H1 (cell line): ENCODE measurements around the gene SULT2B1. TPM values are rescaled to one million over a fixed set of nuclear protein-coding genes. Genes with fewer than 3 reads are reported as not detected.

ENCODE experiments used
- CTCF ChIA-PET: fragments of 300-600 bp; sonication (Branson Sonifier 250); formaldehyde crosslinking; loops from one replicate; lab custom pipeline; 2021; ENCODE audit not compliant: partially characterized antibody; lab: Charles Lee
- POLR2A ChIA-PET: fragments of 300-600 bp; sonication (Branson Sonifier 250); formaldehyde crosslinking; loops from one replicate; lab custom pipeline; 2021; ENCODE audit warnings: inconsistent platforms; ENCODE audit not compliant: partially characterized antibody; lab: Charles Lee
- DNase-seq, 2 experiments: peaks; one replicate each; pipeline versions ENCODE4 v3.0.0 to v3.0.0-alpha.2; 2010 to 2022; ENCODE audit warnings: low spot score in 2 of 2, low read depth in 1 of 2, mixed read lengths in 1 of 2
- FAIRE-seq: peaks from 2 replicates; lab custom pipeline; 2011; peaks lifted over from hg19 to GRCh38; lab: Jason Lieb, UNC
- H2AFZ ChIP-seq: 2 replicates; pipeline ENCODE4 v1.8.1; 2012; ENCODE audit warnings: low read length, inconsistent platforms
- H2AK5ac ChIP-seq: 2 replicates; pipeline ENCODE4 v1.6.1; 2013; ENCODE audit warnings: low read depth, low read length
- H2BK120ac ChIP-seq: replicated peaks from 2 replicates; pipeline ENCODE3; 2013; ENCODE audit warnings: low read depth, low read length, inconsistent platforms
- H2BK12ac ChIP-seq: 2 replicates; pipeline ENCODE4 v1.6.1; 2013; ENCODE audit warnings: low read depth, low read length
- H2BK15ac ChIP-seq: 2 replicates; pipeline ENCODE4 v1.6.1; 2013; ENCODE audit warnings: low read length
- H2BK20ac ChIP-seq: 2 replicates; pipeline ENCODE4 v1.6.1; 2013; ENCODE audit warnings: low read length
- H2BK5ac ChIP-seq: 2 replicates; pipeline ENCODE4 v1.6.1; 2013; ENCODE audit warnings: low read depth, low read length
- H3K14ac ChIP-seq: 2 replicates; pipeline ENCODE4 v1.6.1; 2013; ENCODE audit warnings: inconsistent platforms; ENCODE audit not compliant: insufficient read length
- H3K18ac ChIP-seq: 2 replicates; pipeline ENCODE4 v1.6.1; 2013; ENCODE audit warnings: low read length; ENCODE audit errors: extremely low read depth
- H3K23ac ChIP-seq: 2 replicates; pipeline ENCODE4 v1.6.1; 2013; ENCODE audit warnings: inconsistent platforms; ENCODE audit not compliant: insufficient read length
- H3K23me2 ChIP-seq: 2 replicates; pipeline ENCODE4 v1.6.1; 2013; ENCODE audit warnings: low read depth, low read length
- H3K27ac ChIP-seq: 2 replicates; pipeline ENCODE4 v1.6.1; 2011; ENCODE audit warnings: low read depth, low read length, inconsistent platforms
- H3K27me3 ChIP-seq, 4 experiments: replicated peaks in 1 of 4; 1 replicate in 1 of 4; 2 replicates in 3 of 4; pipeline versions ENCODE4 v1.6.1 to v1.8.1; 2011 to 2013; ENCODE audit warnings: low read length in 3 of 4, mild to moderate bottlenecking in 3 of 4, inconsistent platforms in 2 of 4, mixed read lengths in 2 of 4, moderate library complexity in 1 of 4; ENCODE audit not compliant: control insufficient read depth in 3 of 4, insufficient read depth in 3 of 4; ENCODE audit errors: extremely low read depth in 1 of 4
- H3K36me3 ChIP-seq, 4 experiments: 2 replicates each; pipeline versions ENCODE4 v1.6.1 to v1.8.1; 2011 to 2013; ENCODE audit warnings: mild to moderate bottlenecking in 4 of 4, low read length in 3 of 4, moderate library complexity in 2 of 4, control low read depth in 1 of 4, inconsistent platforms in 1 of 4; ENCODE audit not compliant: insufficient read depth in 4 of 4, control insufficient read depth in 2 of 4
- H3K4ac ChIP-seq: replicated peaks from 2 replicates; pipeline ENCODE3; 2013; ENCODE audit warnings: low read length, low read depth, mixed read lengths, inconsistent platforms; ENCODE audit not compliant: insufficient read length
- H3K4me1 ChIP-seq, 4 experiments: replicated peaks in 1 of 4; 1 replicate in 1 of 4; 2 replicates in 3 of 4; pipeline versions ENCODE4 v1.6.1 to v1.8.1; 2011 to 2013; ENCODE audit warnings: low read length in 3 of 4, inconsistent platforms in 2 of 4, mixed read lengths in 1 of 4; ENCODE audit not compliant: insufficient read depth in 4 of 4, control insufficient read depth in 3 of 4
- H3K4me2 ChIP-seq, 2 experiments: 2 replicates each; pipeline versions ENCODE4 v1.6.1 to v1.8.1; 2011 to 2013; ENCODE audit warnings: low read depth in 2 of 2, low read length in 2 of 2, control low read depth in 1 of 2, inconsistent platforms in 1 of 2, mild to moderate bottlenecking in 1 of 2; ENCODE audit not compliant: insufficient read depth in 1 of 2
- H3K4me3 ChIP-seq, 4 experiments: fragments of 200-600, 300-600 bp in 1 of 4; sonication (generic), shearing (Covaris generic), sonication (Bioruptor Twin) in 1 of 4; 2 replicates each; pipeline versions ENCODE4 v1.5.1 to v1.8.1; 2011 to 2016; ENCODE audit warnings: low read length in 4 of 4, low read depth in 3 of 4, control low read depth in 2 of 4, inconsistent platforms in 2 of 4, mild to moderate bottlenecking in 2 of 4, mixed read lengths in 1 of 4, moderate library complexity in 1 of 4; ENCODE audit not compliant: insufficient read depth in 2 of 4; ENCODE audit errors: extremely low read depth in 1 of 4
- H3K56ac ChIP-seq: replicated peaks from 2 replicates; pipeline ENCODE3; 2013; ENCODE audit warnings: low read depth, mild to moderate bottlenecking, mixed read lengths, low read length, inconsistent platforms; ENCODE audit not compliant: insufficient read length
- H3K79me1 ChIP-seq: 2 replicates; pipeline ENCODE4 v1.6.1; 2013; ENCODE audit warnings: low read depth, low read length, control low read depth
- H3K79me2 ChIP-seq, 2 experiments: 2 replicates each; pipeline versions ENCODE4 v1.6.1 to v1.8.1; 2012 to 2013; ENCODE audit warnings: low read length in 2 of 2, mild to moderate bottlenecking in 2 of 2, inconsistent platforms in 1 of 2; ENCODE audit not compliant: insufficient read depth in 2 of 2, control insufficient read depth in 1 of 2
- H3K9ac ChIP-seq, 4 experiments: replicated peaks in 1 of 4; 1 replicate in 1 of 4; 2 replicates in 3 of 4; pipeline versions ENCODE4 v1.6.1 to v1.8.1; 2011 to 2013; ENCODE audit warnings: low read depth in 3 of 4, low read length in 3 of 4, control low read depth in 2 of 4, mild to moderate bottlenecking in 2 of 4, moderate library complexity in 2 of 4, inconsistent platforms in 1 of 4; ENCODE audit errors: extremely low read depth in 1 of 4
- H3K9me3 ChIP-seq, 2 experiments: 2 replicates each; pipeline versions ENCODE4 v1.6.1 to v1.8.1; 2012 to 2013; ENCODE audit warnings: mild to moderate bottlenecking in 2 of 2, moderate library complexity in 2 of 2, control low read depth in 1 of 2, inconsistent platforms in 1 of 2, low read depth in 1 of 2, low read length in 1 of 2, mixed read lengths in 1 of 2; ENCODE audit not compliant: insufficient read depth in 2 of 2
- H4K20me1 ChIP-seq, 2 experiments: replicated peaks in 1 of 2; 2 replicates each; pipeline versions ENCODE3 to v1.8.1; 2011 to 2013; ENCODE audit warnings: inconsistent platforms in 2 of 2, low read length in 2 of 2, mild to moderate bottlenecking in 1 of 2; ENCODE audit not compliant: insufficient read depth in 2 of 2, control insufficient read depth in 1 of 2
- H4K5ac ChIP-seq: 2 replicates; pipeline ENCODE4 v1.6.1; 2013; ENCODE audit warnings: low read length, low read depth, mixed read lengths, inconsistent platforms; ENCODE audit not compliant: insufficient read length
- H4K8ac ChIP-seq: 2 replicates; pipeline ENCODE4 v1.8.0; 2013; ENCODE audit warnings: mild to moderate bottlenecking, moderate library complexity, low read length, inconsistent platforms; ENCODE audit not compliant: insufficient read depth; ENCODE audit errors: extremely low read depth
- H4K91ac ChIP-seq: replicated peaks from 2 replicates; pipeline ENCODE3; 2013; ENCODE audit warnings: low read length, mixed read lengths, inconsistent platforms; ENCODE audit not compliant: insufficient read length
- CEBPB ChIP-seq: IDR thresholded peaks from 2 replicates; pipeline ENCODE4 v1.6.1; 2012; ENCODE audit warnings: low read depth, low read length
- E2F6 ChIP-seq: IDR thresholded peaks from 2 replicates; pipeline ENCODE4 v1.6.1; 2012; ENCODE audit warnings: inconsistent platforms
- GTF2F1 ChIP-seq: IDR thresholded peaks from 2 replicates; pipeline ENCODE4 v1.6.1; 2012; ENCODE audit warnings: low read depth, low read length, improper control_type of control experiment, borderline replicate concordance
- JUND ChIP-seq: IDR thresholded peaks from 2 replicates; pipeline ENCODE4 v1.6.1; 2011; ENCODE audit warnings: mild to moderate bottlenecking, improper control_type of control experiment, low read length
- MAFK ChIP-seq: IDR thresholded peaks from 2 replicates; pipeline ENCODE4 v1.6.1; 2012; ENCODE audit warnings: low read depth, mild to moderate bottlenecking, improper control_type of control experiment, low read length
- PHF8 ChIP-seq: fragments of 200-600 bp; sonication (generic); conservative IDR thresholded peaks from 2 replicates; pipeline ENCODE4 v1.7.1; 2012; ENCODE audit warnings: low read depth, mild to moderate bottlenecking, inconsistent platforms, low read length, moderate library complexity
- POLR2A ChIP-seq, 2 experiments: IDR thresholded peaks; 1 replicate in 1 of 2; 2 replicates in 1 of 2; pipeline ENCODE4 v1.6.1; 2011; ENCODE audit warnings: low read depth in 2 of 2, low read length in 2 of 2, mild to moderate bottlenecking in 2 of 2; ENCODE audit errors: control extremely low read depth in 1 of 2
- POU5F1 ChIP-seq: IDR thresholded peaks from 2 replicates; pipeline ENCODE4 v1.6.1; 2011; ENCODE audit warnings: low read depth, mild to moderate bottlenecking, low read length, moderate library complexity
- RAD21 ChIP-seq, 2 experiments: IDR thresholded peaks in 1 of 2; conservative IDR thresholded peaks in 1 of 2; 2 replicates each; pipeline ENCODE4 v1.6.1; 2011; ENCODE audit warnings: low read depth in 2 of 2, low read length in 2 of 2, improper control_type of control experiment in 1 of 2, inconsistent platforms in 1 of 2, mild to moderate bottlenecking in 1 of 2, moderate library complexity in 1 of 2
- RNF2 ChIP-seq: fragments of 200-900, 300-1000 bp; sonication (generic); IDR thresholded peaks from 2 replicates; pipeline ENCODE4 v1.7.1; 2016; ENCODE audit warnings: borderline replicate concordance, low read depth, mild to moderate bottlenecking, antibody characterized with exemption, low read length; ENCODE audit not compliant: poor library complexity, severe bottlenecking; ENCODE audit errors: missing control alignments
- TCF12 ChIP-seq: IDR thresholded peaks from 2 replicates; pipeline ENCODE4 v1.6.1; 2011; ENCODE audit warnings: low read depth, mild to moderate bottlenecking, low read length
- WGBS, 2 experiments: shearing (Covaris generic) in 1 of 2; methylation state at CpG; one replicate each; pipeline versions ENCODE4 v1.1.6 to v1.1.7; 2013 to 2015; ENCODE audit warnings: low lambda C conversion rate in 2 of 2, mixed read lengths in 2 of 2, inconsistent platforms in 1 of 2, low coverage in 1 of 2, missing lambda C conversion rate in 1 of 2; ENCODE audit not compliant: insufficient replicate concordance in 2 of 2, insufficient coverage in 1 of 2, insufficient read length in 1 of 2; ENCODE audit errors: extremely low coverage in 1 of 2, missing lambda C conversion rate in 1 of 2; 5-methylcytosine and 5-hydroxymethylcytosine counted together
- polyA plus RNA-seq, 7 experiments: library from polyadenylated mRNA; depleted of rRNA in 3 of 7; stranded (reverse) in 5 of 7; unstranded in 2 of 7; fragments of >200 nt in 5 of 7; fragments of 200-250 nt in 2 of 7; gene quantifications; 1 replicate in 5 of 7; 2 replicates in 1 of 7; 4 replicates in 1 of 7; pipeline versions ENCODE4 v1.2.1 to v1.2.3, GENCODE V29; 2011 to 2013; ENCODE audit warnings: missing spikeins in 2 of 7, mixed read lengths in 2 of 7
- total RNA-seq: library from RNA; stranded (reverse); fragmentation: NEBNext Ultra II Directional; extraction: Animal tissue kit (Norgen Biotek cat#: 25700); gene quantifications from 2 replicates; pipeline ENCODE4 v1.2.1, GENCODE V29; 2021

Gene SULT2B1
- total and polyA plus RNA-seq, 2 of the 8 experiments (the other 6 are each of a cell fraction or from before 2014, with no cell fraction given) = 1.5 to 2.6 TPM

DNA sequence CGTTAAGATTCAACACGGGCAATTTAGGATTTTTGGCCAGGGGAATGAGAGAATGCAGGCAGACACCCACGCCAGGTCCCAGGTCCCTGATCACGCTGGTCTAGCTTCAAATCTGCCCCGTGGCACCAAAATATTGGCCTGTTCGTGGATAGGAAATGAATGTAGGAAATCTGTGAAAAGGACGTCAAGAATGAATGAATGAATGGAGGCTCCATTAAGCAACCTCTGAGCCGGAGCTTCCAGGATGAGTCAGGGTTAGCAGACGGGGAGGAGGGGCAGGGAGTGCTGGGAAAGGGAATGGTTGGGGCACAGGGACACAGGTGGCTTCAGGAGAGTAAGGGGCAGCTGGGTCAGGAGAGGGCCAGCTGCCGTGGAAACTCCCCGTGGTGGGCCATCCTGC lies 4.2 kb downstream of the SULT2B1 start:
- Histone ChIP-seq H3K9ac (no peak overlapping the region), H2AFZ (no peak overlapping the region)
- TF ChIP-seq POU5F1 (no peak), TCF12 (0 out of 2 replicates have a peak, but pooled peaks have one; percentile 56), CEBPB (peak; percentile 38; the same call in 1 of the 2 replicates), RNF2 (no peak), POLR2A (IDR thresholded peaks at IDR 0.05; ENCODE audit: control extremely low read depth in 1 of 2, low read depth in 2 of 2, low read length in 2 of 2) (no peak), RAD21 (IDR thresholded peaks at IDR 0.05 in 1 of 2, conservative IDR thresholded peaks at IDR 0.05 in 1 of 2; ENCODE audit: low read depth in 2 of 2, low read length in 2 of 2) (no peak), JUND (peak; percentile 76), GTF2F1 (no peak), E2F6 (no peak), MAFK (peak; percentile 43; the same call in 1 of the 2 replicates), PHF8 (no peak)

More for the DNA sequence above, 4.2 kb downstream of the SULT2B1 start:
- no peak overlapping the region for H3K14ac ChIP-seq
- H3K4me2 ChIP-seq = no peak overlapping the region
- H3K4ac ChIP-seq = no peak overlapping the region
- no peaks in the 10 kb centered on the region for H3K79me2 ChIP-seq
- H3K23me2 ChIP-seq = no peaks in the 10 kb centered on the region
- ChIA-PET CTCF (interaction anchor here (0.6 to 11.7 kb wide), 5 partner anchors 23 to 49 kb away, joined by 3 to 132 read pairs (median 4); no protein-coding TSS in a partner anchor), POLR2A (interaction anchor here (0.7 to 2.5 kb wide), 6 partner anchors 9 to 73 kb away, joined by 3 to 8 read pairs (median 4); no protein-coding TSS in a partner anchor)
- H4K91ac ChIP-seq = peak overlapping the region; percentile 98
- H2BK120ac ChIP-seq = no peak overlapping the region
- no peak for DNase-seq
- H3K79me1 ChIP-seq = no peaks in the 10 kb centered on the region
- no peaks in the 10 kb centered on the region for H3K9me3 ChIP-seq
- no peak overlapping the region for H3K23ac ChIP-seq
- H2AK5ac ChIP-seq = no peak overlapping the region
- no peak for FAIRE-seq
- H3K27ac ChIP-seq = peak overlapping the region; percentile 17; the same call in 1 of the 2 replicates
- peak overlapping the region; percentile 86; the same call in 1 of the 2 replicates for H2BK20ac ChIP-seq
- H4K8ac ChIP-seq = no peak overlapping the region; the same call in 1 of the 2 replicates
- H3K36me3 ChIP-seq = no peaks in the 10 kb centered on the region
- 70% methylated on average over 11 of the region's 11 CpGs; no CpG with 5 or more reads in 1 of the 2 experiments for WGBS, 2 experiments
- no peak overlapping the region for H4K5ac ChIP-seq
- peak overlapping the region; percentile 36; the same call in 1 of the 2 replicates for H2BK5ac ChIP-seq
- no peak overlapping the region for H2BK12ac ChIP-seq
- H2BK15ac ChIP-seq = 0 out of 2 replicates have a peak overlapping the region, but pooled peaks have one; percentile 8
- H3K4me1 ChIP-seq = peaks cover 0 to 19% (median 10%) of the 10 kb centered on the region in 4 experiments; a peak in 6 of 7 replicates
- H4K20me1 ChIP-seq = no peaks in the 10 kb centered on the region
- no peak overlapping the region for H3K56ac ChIP-seq
- no peaks in the 10 kb centered on the region for H3K27me3 ChIP-seq
- no peak overlapping the region for H3K4me3 ChIP-seq
- no peak overlapping the region for H3K18ac ChIP-seq
